ENCODE measurements around the gene MICAL1.

The MICAL1 gene

DNA sequence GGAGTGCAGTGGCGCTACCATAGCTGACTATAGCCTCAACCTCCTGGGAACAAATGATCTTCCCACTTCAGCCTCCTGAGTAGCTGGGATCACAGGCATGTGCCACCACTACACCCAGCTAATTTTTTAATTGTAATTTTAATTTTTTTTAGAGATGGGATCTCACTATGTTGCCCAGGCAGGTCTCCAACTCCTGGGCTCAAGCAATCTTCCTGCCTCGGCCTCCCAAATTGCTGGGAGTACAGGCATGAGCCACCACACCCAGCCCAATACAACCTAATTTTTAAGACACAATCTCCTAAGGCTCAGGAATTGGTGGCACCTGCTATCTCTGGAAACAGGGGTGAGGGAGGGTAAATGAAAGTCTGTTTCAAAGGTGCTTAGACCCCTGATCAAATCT lies 21.6 kb upstream of the MICAL1 start:
- Histone ChIP-seq H3K36me3 (ENCODE audit: control insufficient read depth in 1 of 2, insufficient read depth in 2 of 2, low read length in 2 of 2) (peaks cover 15 to 47% of the 10 kb centered on the region in 2 donors), H3K4me3 (ENCODE audit: low read depth in 1 of 2, low read length in 2 of 2) (peak overlapping the region in 1 of 2 donors; percentile 3), H3K27me3 (ENCODE audit: control insufficient read depth in 1 of 2, insufficient read depth in 2 of 2, low read length in 2 of 2) (no peaks in the 10 kb centered on the region), H3K9ac (ENCODE audit: low read depth in 1 of 2, low read length in 2 of 2) (no peak overlapping the region), H3K9me3 (ENCODE audit: control insufficient read depth in 1 of 2, low read length in 2 of 2) (no peaks in the 10 kb centered on the region), H3K4me1 (ENCODE audit: control insufficient read depth in 1 of 2, insufficient read depth in 2 of 2, low read length in 2 of 2) (peaks cover 42 to 51% of the 10 kb centered on the region in 2 donors), H3K27ac (ENCODE audit: low read depth, low read length) (no peak overlapping the region)

DNA sequence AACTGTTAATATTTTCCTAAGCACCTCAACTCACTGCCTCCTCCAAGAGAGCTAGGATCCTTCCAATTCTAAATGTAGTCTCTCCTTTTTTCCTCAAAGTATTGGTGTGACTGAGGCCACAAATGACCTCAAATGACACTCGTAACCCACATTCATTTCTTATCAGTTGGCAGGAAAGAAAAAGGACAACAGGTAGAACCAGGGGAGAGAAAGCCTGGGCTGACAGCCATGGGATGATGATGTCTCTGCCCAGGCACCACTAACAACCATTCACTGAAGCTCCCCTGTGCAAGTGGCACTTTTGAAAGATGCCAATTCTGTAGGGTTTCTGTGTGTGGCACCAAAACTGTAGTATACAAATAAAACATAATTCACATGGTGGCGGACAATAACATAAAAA lies 20.1 kb upstream of the MICAL1 start:
- no peaks in the 10 kb centered on the region for H3K9me3 ChIP-seq (ENCODE audit: control insufficient read depth in 1 of 2, low read length in 2 of 2)
- no peak overlapping the region for H3K9ac ChIP-seq (ENCODE audit: low read depth in 1 of 2, low read length in 2 of 2)
- peaks cover 23 to 57% of the 10 kb centered on the region in 2 donors for H3K36me3 ChIP-seq (ENCODE audit: control insufficient read depth in 1 of 2, insufficient read depth in 2 of 2, low read length in 2 of 2)
- H3K4me1 ChIP-seq (ENCODE audit: control insufficient read depth in 1 of 2, insufficient read depth in 2 of 2, low read length in 2 of 2): peaks cover 31 to 45% of the 10 kb centered on the region in 2 donors
- H3K4me3 ChIP-seq (ENCODE audit: low read depth in 1 of 2, low read length in 2 of 2): no peak overlapping the region
- H3K27ac ChIP-seq (ENCODE audit: low read depth, low read length): no peak overlapping the region
- no peaks in the 10 kb centered on the region for H3K27me3 ChIP-seq (ENCODE audit: control insufficient read depth in 1 of 2, insufficient read depth in 2 of 2, low read length in 2 of 2)

DNA sequence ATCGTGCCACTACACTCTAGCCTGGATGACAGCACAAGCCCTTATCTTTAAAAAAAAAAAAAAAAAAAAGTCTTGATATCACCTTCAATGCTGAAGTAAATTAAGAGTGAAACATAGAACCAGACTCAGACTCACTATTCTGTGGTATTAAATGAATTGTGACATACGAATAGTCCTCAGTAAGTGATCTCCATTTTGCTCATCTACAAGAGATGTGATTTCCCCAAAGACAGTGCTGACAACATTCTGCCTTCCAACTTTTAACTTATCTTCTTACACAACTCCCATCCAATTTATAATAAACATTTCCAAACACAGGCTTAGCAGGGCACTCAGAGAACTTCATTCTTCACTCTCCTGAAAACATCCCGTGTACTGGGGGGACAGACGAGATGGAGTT lies 19.4 kb upstream of the MICAL1 start:
- no peak overlapping the region for H3K9ac ChIP-seq (ENCODE audit: low read depth in 1 of 2, low read length in 2 of 2)
- no peaks in the 10 kb centered on the region for H3K9me3 ChIP-seq (ENCODE audit: control insufficient read depth in 1 of 2, low read length in 2 of 2)
- H3K27me3 ChIP-seq (ENCODE audit: control insufficient read depth in 1 of 2, insufficient read depth in 2 of 2, low read length in 2 of 2): no peaks in the 10 kb centered on the region
- no peak overlapping the region for H3K27ac ChIP-seq (ENCODE audit: low read depth, low read length)
- no peak overlapping the region for H3K4me3 ChIP-seq (ENCODE audit: low read depth in 1 of 2, low read length in 2 of 2)
- H3K36me3 ChIP-seq (ENCODE audit: control insufficient read depth in 1 of 2, insufficient read depth in 2 of 2, low read length in 2 of 2): peaks cover 27 to 64% of the 10 kb centered on the region in 2 donors
- H3K4me1 ChIP-seq (ENCODE audit: control insufficient read depth in 1 of 2, insufficient read depth in 2 of 2, low read length in 2 of 2): peaks cover 25 to 40% of the 10 kb centered on the region in 2 donors

DNA sequence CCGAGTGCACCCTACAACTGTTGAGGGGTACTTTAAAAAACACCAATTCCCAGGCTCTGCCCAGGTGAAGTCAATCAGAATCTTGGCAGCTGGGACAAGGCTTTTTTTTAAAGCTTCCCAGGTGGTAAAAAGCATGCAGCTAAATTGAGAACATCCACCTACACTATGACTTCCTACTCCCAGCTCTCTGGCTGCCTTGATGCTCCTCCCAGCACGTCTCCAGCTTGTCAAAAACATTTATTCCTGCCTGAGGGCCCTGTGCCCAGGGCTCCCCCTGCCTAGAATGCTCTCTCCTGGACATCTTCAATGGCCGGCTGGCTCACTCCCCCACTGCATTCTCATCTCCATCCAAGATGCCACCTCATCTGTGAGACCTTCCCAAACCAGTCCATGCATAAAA lies 17.5 kb upstream of the MICAL1 start:
- H3K27ac ChIP-seq (ENCODE audit: low read depth, low read length): no peak overlapping the region
- H3K36me3 ChIP-seq (ENCODE audit: control insufficient read depth in 1 of 2, insufficient read depth in 2 of 2, low read length in 2 of 2): peaks cover 29 to 80% of the 10 kb centered on the region in 2 donors
- H3K4me1 ChIP-seq (ENCODE audit: control insufficient read depth in 1 of 2, insufficient read depth in 2 of 2, low read length in 2 of 2): peaks cover 10 to 26% of the 10 kb centered on the region in 2 donors
- H3K4me3 ChIP-seq (ENCODE audit: low read depth in 1 of 2, low read length in 2 of 2): no peak overlapping the region
- H3K27me3 ChIP-seq (ENCODE audit: control insufficient read depth in 1 of 2, insufficient read depth in 2 of 2, low read length in 2 of 2): no peaks in the 10 kb centered on the region
- no peak overlapping the region for H3K9ac ChIP-seq (ENCODE audit: low read depth in 1 of 2, low read length in 2 of 2)
- no peaks in the 10 kb centered on the region for H3K9me3 ChIP-seq (ENCODE audit: control insufficient read depth in 1 of 2, low read length in 2 of 2)

DNA sequence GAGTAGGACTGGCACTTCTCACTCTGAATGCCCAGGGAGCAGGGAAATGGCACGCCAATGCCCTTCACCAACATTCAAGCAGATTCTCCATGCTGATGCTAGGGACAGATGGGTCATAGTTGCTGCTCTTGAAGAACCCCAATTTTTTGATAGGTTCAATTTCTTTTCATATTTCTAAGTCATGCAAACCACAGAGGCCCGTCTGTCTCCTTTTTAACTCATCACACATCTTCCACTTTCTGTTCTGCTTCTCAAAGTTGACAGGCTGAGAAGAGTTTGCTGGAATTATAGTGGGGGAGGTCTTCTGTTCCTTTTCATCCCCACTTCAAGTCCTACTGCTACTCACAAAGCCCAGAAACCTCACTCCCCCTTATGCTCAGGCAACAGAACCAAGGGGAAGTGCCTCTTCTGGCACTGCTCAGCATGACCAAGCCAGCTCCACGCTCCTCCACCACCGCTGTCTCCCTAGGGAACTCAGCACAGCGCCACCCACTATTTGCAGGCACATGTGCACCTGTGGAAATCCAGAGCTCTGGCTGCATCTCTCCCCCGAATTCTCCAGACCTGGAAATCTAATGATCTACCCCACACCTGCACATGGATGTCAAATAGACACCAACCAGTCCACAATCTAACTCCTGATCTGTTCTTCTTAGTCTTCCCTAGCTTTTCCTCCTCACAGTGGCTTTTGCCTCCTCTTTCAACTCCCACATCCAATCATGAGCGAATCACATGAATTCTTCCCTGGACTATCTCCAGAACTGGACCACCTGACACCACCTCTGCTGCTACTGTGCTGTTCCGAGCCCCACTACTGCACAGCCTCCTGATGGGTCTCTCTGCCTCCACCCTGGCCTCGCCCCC lies 16.8 kb upstream of the MICAL1 start:
- no peaks in the 10 kb centered on the region for H3K9me3 ChIP-seq (ENCODE audit: control insufficient read depth in 1 of 2, low read length in 2 of 2)
- H3K4me3 ChIP-seq (ENCODE audit: low read depth in 1 of 2, low read length in 2 of 2): no peak overlapping the region
- peaks cover 29 to 86% of the 10 kb centered on the region in 2 donors for H3K36me3 ChIP-seq (ENCODE audit: control insufficient read depth in 1 of 2, insufficient read depth in 2 of 2, low read length in 2 of 2)
- no peak overlapping the region for H3K27ac ChIP-seq (ENCODE audit: low read depth, low read length)
- H3K4me1 ChIP-seq (ENCODE audit: control insufficient read depth in 1 of 2, insufficient read depth in 2 of 2, low read length in 2 of 2): peaks cover 4 to 19% of the 10 kb centered on the region in 2 donors
- H3K27me3 ChIP-seq (ENCODE audit: control insufficient read depth in 1 of 2, insufficient read depth in 2 of 2, low read length in 2 of 2): no peaks in the 10 kb centered on the region
- H3K9ac ChIP-seq (ENCODE audit: low read depth in 1 of 2, low read length in 2 of 2): no peak overlapping the region

DNA sequence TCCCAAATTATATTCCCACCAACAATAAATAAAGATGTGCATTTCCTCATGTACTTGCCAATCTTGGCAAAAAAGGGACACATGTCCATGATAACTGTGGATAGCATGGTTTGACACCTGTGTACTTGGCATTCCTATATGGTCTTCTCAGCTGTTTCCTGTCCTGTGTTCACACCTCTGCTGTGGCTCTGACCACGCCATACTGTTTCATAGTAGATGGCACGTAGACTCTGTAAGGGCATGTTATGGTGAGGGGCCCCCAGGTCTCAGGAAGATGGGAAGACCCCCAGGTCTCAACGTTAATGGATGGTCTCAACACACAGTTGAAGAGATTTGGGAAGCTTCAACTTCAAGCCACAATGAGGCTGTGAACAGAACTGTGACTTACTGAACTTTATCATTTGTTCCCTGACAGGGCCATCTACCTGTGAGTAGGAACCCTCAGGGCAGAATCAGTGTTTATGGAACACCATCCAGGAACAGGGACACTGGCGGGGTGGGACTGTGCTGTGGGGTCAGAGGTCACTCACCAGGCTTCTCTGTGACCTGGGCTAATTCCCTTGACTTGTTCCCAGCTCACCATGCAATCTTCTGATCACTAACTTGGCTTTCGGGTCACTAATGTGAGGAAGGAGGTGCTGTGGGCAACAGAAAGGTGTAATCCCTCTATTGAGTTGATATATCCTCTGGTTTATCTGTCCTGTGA lies 15.7 kb upstream of the MICAL1 start:
- peaks cover 4 to 25% of the 10 kb centered on the region in 2 donors for H3K4me1 ChIP-seq (ENCODE audit: control insufficient read depth in 1 of 2, insufficient read depth in 2 of 2, low read length in 2 of 2)
- no peak overlapping the region for H3K27ac ChIP-seq (ENCODE audit: low read depth, low read length)
- no peaks in the 10 kb centered on the region for H3K27me3 ChIP-seq (ENCODE audit: control insufficient read depth in 1 of 2, insufficient read depth in 2 of 2, low read length in 2 of 2)
- H3K36me3 ChIP-seq (ENCODE audit: control insufficient read depth in 1 of 2, insufficient read depth in 2 of 2, low read length in 2 of 2): peaks cover 30 to 83% of the 10 kb centered on the region in 2 donors
- H3K9ac ChIP-seq (ENCODE audit: low read depth in 1 of 2, low read length in 2 of 2): no peak overlapping the region
- no peak overlapping the region for H3K4me3 ChIP-seq (ENCODE audit: low read depth in 1 of 2, low read length in 2 of 2)
- no peaks in the 10 kb centered on the region for H3K9me3 ChIP-seq (ENCODE audit: control insufficient read depth in 1 of 2, low read length in 2 of 2)

DNA sequence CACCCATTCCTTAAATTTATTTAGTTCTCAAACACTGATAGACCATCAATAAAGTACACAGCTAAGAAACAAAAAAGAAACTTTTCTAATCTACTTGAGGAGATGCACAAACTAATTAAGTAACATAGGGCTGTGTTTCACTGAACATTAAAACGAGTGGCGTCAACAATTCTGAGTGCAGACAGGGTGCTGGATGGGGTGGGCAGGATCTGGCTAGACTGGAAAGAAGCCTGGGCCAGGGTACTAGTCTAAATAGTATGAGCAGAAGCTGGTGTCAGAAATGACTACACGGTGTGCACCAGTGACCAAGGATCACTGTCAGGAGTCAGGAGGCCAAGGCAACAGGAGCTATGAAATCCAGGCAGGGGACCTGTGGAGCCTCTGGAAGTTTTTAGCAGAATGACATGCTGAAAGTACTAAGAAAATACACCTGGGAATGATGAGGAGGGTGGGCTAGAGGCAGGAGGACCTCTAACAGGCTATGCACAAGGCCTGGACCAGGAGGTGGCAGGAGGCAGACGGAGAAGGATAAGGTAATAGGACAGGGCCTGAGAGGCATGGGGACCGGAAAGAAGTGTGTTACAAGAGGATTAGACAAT lies 14.1 kb upstream of the MICAL1 start:
- Histone ChIP-seq H3K27me3 (ENCODE audit: control insufficient read depth in 1 of 2, insufficient read depth in 2 of 2, low read length in 2 of 2) (no peaks in the 10 kb centered on the region), H3K4me1 (ENCODE audit: control insufficient read depth in 1 of 2, insufficient read depth in 2 of 2, low read length in 2 of 2) (peaks cover 4 to 38% of the 10 kb centered on the region in 2 donors), H3K9ac (ENCODE audit: low read depth in 1 of 2, low read length in 2 of 2) (no peak overlapping the region), H3K36me3 (ENCODE audit: control insufficient read depth in 1 of 2, insufficient read depth in 2 of 2, low read length in 2 of 2) (peaks cover 34 to 81% of the 10 kb centered on the region in 2 donors), H3K4me3 (ENCODE audit: low read depth in 1 of 2, low read length in 2 of 2) (no peak overlapping the region), H3K9me3 (ENCODE audit: control insufficient read depth in 1 of 2, low read length in 2 of 2) (no peaks in the 10 kb centered on the region), H3K27ac (ENCODE audit: low read depth, low read length) (no peak overlapping the region)

DNA sequence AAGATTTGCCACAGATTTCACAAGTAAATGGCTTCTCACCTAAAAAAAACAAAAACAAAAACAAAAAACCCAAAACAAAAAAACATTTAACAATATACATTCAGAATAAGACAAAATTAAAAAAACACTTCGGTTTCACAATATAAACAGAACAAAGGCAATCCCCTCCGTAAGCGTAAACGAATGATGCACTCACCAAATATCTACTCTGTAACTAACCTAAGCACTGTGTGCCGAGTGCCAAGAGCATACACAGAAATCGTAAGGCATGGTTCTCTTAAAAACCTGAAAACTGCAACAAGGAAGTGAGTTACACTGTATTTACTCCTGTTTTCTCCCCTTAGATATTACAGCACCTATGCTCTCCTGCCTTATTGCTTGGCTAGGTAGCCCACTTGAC lies 12.1 kb upstream of the MICAL1 start:
- no peaks in the 10 kb centered on the region for H3K9me3 ChIP-seq (ENCODE audit: control insufficient read depth in 1 of 2, low read length in 2 of 2)
- no peaks in the 10 kb centered on the region for H3K27me3 ChIP-seq (ENCODE audit: control insufficient read depth in 1 of 2, insufficient read depth in 2 of 2, low read length in 2 of 2)
- H3K36me3 ChIP-seq (ENCODE audit: control insufficient read depth in 1 of 2, insufficient read depth in 2 of 2, low read length in 2 of 2): peaks cover 30 to 63% of the 10 kb centered on the region in 2 donors
- H3K4me1 ChIP-seq (ENCODE audit: control insufficient read depth in 1 of 2, insufficient read depth in 2 of 2, low read length in 2 of 2): peaks cover 4 to 34% of the 10 kb centered on the region in 2 donors
- H3K4me3 ChIP-seq (ENCODE audit: low read depth in 1 of 2, low read length in 2 of 2): no peak overlapping the region
- H3K9ac ChIP-seq (ENCODE audit: low read depth in 1 of 2, low read length in 2 of 2): no peak overlapping the region
- H3K27ac ChIP-seq (ENCODE audit: low read depth, low read length): no peak overlapping the region

DNA sequence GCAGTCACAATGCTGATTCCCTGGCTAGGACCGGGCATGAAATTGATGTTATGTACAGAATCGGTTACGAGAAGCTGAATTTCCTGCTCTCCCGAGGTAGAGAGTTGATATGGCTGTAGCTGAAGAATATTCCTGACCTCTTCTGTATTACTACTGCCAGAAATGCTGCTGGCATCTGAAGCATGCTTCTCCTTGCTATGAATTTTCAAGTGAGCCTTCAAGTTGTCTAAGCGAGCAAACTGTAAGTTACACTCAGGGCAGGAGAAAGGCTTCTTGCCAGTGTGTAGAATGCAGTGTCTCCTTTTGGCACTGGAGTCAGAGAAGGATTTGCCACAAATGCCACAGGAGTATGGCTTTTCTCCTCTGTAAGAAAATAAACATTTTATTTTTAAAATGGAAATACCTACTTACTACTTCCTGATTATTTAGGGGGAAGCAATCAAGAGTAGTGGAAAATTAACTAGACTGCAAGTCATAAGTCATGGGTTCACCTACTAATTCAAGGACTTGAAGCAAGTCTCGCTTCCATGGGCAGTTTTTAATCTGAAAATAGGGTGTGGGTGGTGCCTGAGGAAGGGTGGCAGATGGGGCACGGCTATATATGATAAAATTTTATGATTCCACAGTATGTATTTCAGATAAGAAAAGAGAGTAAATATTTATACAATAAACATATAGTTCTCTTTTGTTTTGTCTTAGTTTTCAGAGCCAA lies 10.8 kb upstream of the MICAL1 start:
- H3K9me3 ChIP-seq (ENCODE audit: control insufficient read depth in 1 of 2, low read length in 2 of 2): no peaks in the 10 kb centered on the region
- no peaks in the 10 kb centered on the region for H3K27me3 ChIP-seq (ENCODE audit: control insufficient read depth in 1 of 2, insufficient read depth in 2 of 2, low read length in 2 of 2)
- no peak overlapping the region for H3K9ac ChIP-seq (ENCODE audit: low read depth in 1 of 2, low read length in 2 of 2)
- peaks cover 0 to 21% of the 10 kb centered on the region in 2 donors for H3K4me1 ChIP-seq (ENCODE audit: control insufficient read depth in 1 of 2, insufficient read depth in 2 of 2, low read length in 2 of 2)
- H3K36me3 ChIP-seq (ENCODE audit: control insufficient read depth in 1 of 2, insufficient read depth in 2 of 2, low read length in 2 of 2): peaks cover 23 to 58% of the 10 kb centered on the region in 2 donors
- H3K4me3 ChIP-seq (ENCODE audit: low read depth in 1 of 2, low read length in 2 of 2): no peak overlapping the region
- H3K27ac ChIP-seq (ENCODE audit: low read depth, low read length): peak overlapping the region; percentile 34

All from duodenal mucosa (tissue), 2 donors.